Caco-2 (cell line): ENCODE measurements around the gene NOL11. TPM values are rescaled to one million over a fixed set of nuclear protein-coding genes. Genes with fewer than 3 reads are reported as not detected.

Experiments
- BruUV-seq: library from RNA; stranded (reverse); fragments of 400-500 nt; replicated peaks from 2 replicates; lab custom pipeline; 2021; lab: Mats Ljungman, UMichigan
- CTCF ChIA-PET: fragments of 300-600 bp; sonication (Branson Sonifier 250); formaldehyde crosslinking; loops from one replicate; lab custom pipeline; 2022; ENCODE audit warnings: antibody characterized with exemption; lab: Charles Lee
- POLR2A ChIA-PET: fragments of 300-600 bp; sonication (Branson Sonifier 250); formaldehyde crosslinking; loops from one replicate; lab custom pipeline; 2022; ENCODE audit warnings: antibody characterized with exemption; lab: Charles Lee
- DNase-seq, 2 experiments: peaks; one replicate each; pipeline versions ENCODE4 v3.0.0 to v3.0.0-alpha.2; 2020 to 2022
- H3K27me3 ChIP-seq: replicated peaks from 2 replicates; pipeline ENCODE4 v1.6.0; 2011; ENCODE audit warnings: low read length; ENCODE audit not compliant: control insufficient read depth, insufficient read depth
- H3K36me3 ChIP-seq: 2 replicates; pipeline ENCODE4 v1.5.1; 2011; ENCODE audit warnings: low read length; ENCODE audit not compliant: control insufficient read depth, insufficient read depth
- H3K4me1 ChIP-seq: fragments of 250-450 bp; sonication (Bioruptor Pico); 2 replicates; pipeline ENCODE4 v1.5.1; 2020; ENCODE audit warnings: mild to moderate bottlenecking
- H3K4me3 ChIP-seq: 2 replicates; pipeline ENCODE4 v1.5.1; 2011; ENCODE audit warnings: low read depth, mild to moderate bottlenecking, control low read depth, low read length
- H3K9me3 ChIP-seq: fragments of 250-450 bp; sonication (Bioruptor Pico); 2 replicates; pipeline ENCODE4 v1.5.1; 2020; ENCODE audit warnings: mild to moderate bottlenecking, moderate library complexity
- H3K27ac Mint-ChIP-seq: one replicate; pipeline ENCODE4 v1.8.0; 2022; ENCODE audit warnings: mixed read lengths; ENCODE audit not compliant: unreplicated experiment
- H3K27me3 Mint-ChIP-seq: one replicate; pipeline ENCODE4 v1.8.0; 2022; ENCODE audit warnings: mixed read lengths; ENCODE audit not compliant: insufficient read depth, unreplicated experiment
- H3K36me3 Mint-ChIP-seq: one replicate; pipeline ENCODE4 v1.8.0; 2022; ENCODE audit warnings: mild to moderate bottlenecking, mixed read lengths; ENCODE audit not compliant: insufficient read depth, unreplicated experiment
- H3K4me1 Mint-ChIP-seq: one replicate; pipeline ENCODE4 v1.8.0; 2022; ENCODE audit warnings: low read depth, mixed read lengths; ENCODE audit not compliant: unreplicated experiment
- H3K4me3 Mint-ChIP-seq: one replicate; pipeline ENCODE4 v1.8.0; 2022; ENCODE audit warnings: mild to moderate bottlenecking, moderate library complexity, mixed read lengths; ENCODE audit not compliant: unreplicated experiment
- H3K9me3 Mint-ChIP-seq: one replicate; pipeline ENCODE4 v1.8.0; 2022; ENCODE audit warnings: mixed read lengths; ENCODE audit not compliant: unreplicated experiment
- CTCF ChIP-seq, 2 experiments: fragments of 200-600 bp in 1 of 2; IDR thresholded peaks; 1 replicate in 1 of 2; 2 replicates in 1 of 2; pipeline versions ENCODE4 v1.5.1 to v1.8.0; 2011 to 2022; ENCODE audit warnings: antibody characterized with exemption in 1 of 2, control low read depth in 1 of 2, inconsistent platforms in 1 of 2, low read depth in 1 of 2, low read length in 1 of 2, mild to moderate bottlenecking in 1 of 2, moderate library complexity in 1 of 2; ENCODE audit not compliant: insufficient read depth in 1 of 2, severe bottlenecking in 1 of 2, unreplicated experiment in 1 of 2
- intact Hi-C: fragments of 100-400 bp; cut with micrococcal nuclease; formaldehyde crosslinking; loops from one replicate; pipeline ENCODE4 v1.10.0; 2022; ENCODE audit not compliant: unreplicated experiment
- total RNA-seq: library from RNA; stranded (reverse); gene quantifications from 2 replicates; pipeline ENCODE4 v1.2.3, GENCODE V29; 2022

The NOL11 gene
- total RNA-seq, 1 experiment from 2014 or later = 73.6 TPM

- POLR2A ChIA-PET = no interaction called here
- TF ChIP-seq CTCF (IDR thresholded peaks at IDR 0.05; ENCODE audit: insufficient read depth in 1 of 2, low read depth in 1 of 2, low read length in 1 of 2, severe bottlenecking in 1 of 2, unreplicated experiment in 1 of 2) = no peak
- no peak overlapping the region for H3K4me3 ChIP-seq
- H3K27ac Mint-ChIP-seq = no peak overlapping the region
- no peaks in the 10 kb centered on the region for H3K36me3 ChIP-seq
- DNase-seq = no peak
- no peaks in the 10 kb centered on the region for H3K4me1 ChIP-seq
- no peaks in the 10 kb centered on the region for H3K27me3 ChIP-seq
- CTCF ChIA-PET = no interaction called here
- intact Hi-C loops = no loop called here
- H3K9me3 ChIP-seq = no peaks in the 10 kb centered on the region
- no peak overlapping the region for H3K4me3 Mint-ChIP-seq
- H3K4me1 Mint-ChIP-seq = no peaks in the 10 kb centered on the region
- H3K36me3 Mint-ChIP-seq = no peaks in the 10 kb centered on the region
- no peaks in the 10 kb centered on the region for H3K9me3 Mint-ChIP-seq
- no peaks in the 10 kb centered on the region for H3K27me3 Mint-ChIP-seq
- BruUV-seq = no TSS peak
Measured at GRCh38 chr17:67678414-67678813, 39.3 kb upstream of the NOL11 start.

- Mint-ChIP-seq H3K36me3 (no peaks in the 10 kb centered on the region), H3K4me3 (no peak overlapping the region), H3K27ac (no peak overlapping the region), H3K9me3 (no peaks in the 10 kb centered on the region), H3K4me1 (no peaks in the 10 kb centered on the region), H3K27me3 (no peaks in the 10 kb centered on the region)
- no peaks in the 10 kb centered on the region for H3K9me3 ChIP-seq
- no peak for DNase-seq
- no peaks in the 10 kb centered on the region for H3K36me3 ChIP-seq
- ChIA-PET CTCF (interaction anchor here (0.9 kb wide), 1 partner anchor 76 kb away, joined by 3 read pairs; no protein-coding TSS in a partner anchor), POLR2A (no interaction called here)
- intact Hi-C loops = no loop called here
- no peaks in the 10 kb centered on the region for H3K27me3 ChIP-seq
- TF ChIP-seq CTCF (IDR thresholded peaks at IDR 0.05; ENCODE audit: insufficient read depth in 1 of 2, low read depth in 1 of 2, low read length in 1 of 2, severe bottlenecking in 1 of 2, unreplicated experiment in 1 of 2) = no peak
- H3K4me3 ChIP-seq = no peak overlapping the region
- no TSS peak for BruUV-seq
- no peaks in the 10 kb centered on the region for H3K4me1 ChIP-seq
Measured at GRCh38 chr17:67679225-67679624, 38.5 kb upstream of the NOL11 start.

- no peak for TF ChIP-seq CTCF (IDR thresholded peaks at IDR 0.05; ENCODE audit: insufficient read depth in 1 of 2, low read depth in 1 of 2, low read length in 1 of 2, severe bottlenecking in 1 of 2, unreplicated experiment in 1 of 2)
- BruUV-seq = no TSS peak
- Histone ChIP-seq H3K4me1 (no peaks in the 10 kb centered on the region), H3K9me3 (no peaks in the 10 kb centered on the region), H3K36me3 (no peaks in the 10 kb centered on the region), H3K4me3 (no peak overlapping the region), H3K27me3 (no peaks in the 10 kb centered on the region)
- H3K27me3 Mint-ChIP-seq = no peaks in the 10 kb centered on the region
- H3K27ac Mint-ChIP-seq = no peak overlapping the region
- POLR2A ChIA-PET = no interaction called here
- no peaks in the 10 kb centered on the region for H3K36me3 Mint-ChIP-seq
- no peaks in the 10 kb centered on the region for H3K4me1 Mint-ChIP-seq
- CTCF ChIA-PET = interaction anchor here (0.9 kb wide), 1 partner anchor 77 kb away, joined by 3 read pairs; no protein-coding TSS in a partner anchor
- no peaks in the 10 kb centered on the region for H3K9me3 Mint-ChIP-seq
- no peak overlapping the region for H3K4me3 Mint-ChIP-seq
- intact Hi-C loops = no loop called here
- DNase-seq = no peak
Measured at GRCh38 chr17:67679721-67680120, 38.0 kb upstream of the NOL11 start.
